Endodermal cell (in vitro differentiated cells): ENCODE measurements around the gene DENND6B. TPM values are rescaled to one million over a fixed set of nuclear protein-coding genes. Genes with fewer than 3 reads are reported as not detected.

ENCODE experiments used
- DNase-seq: peaks from one replicate; pipeline ENCODE4 v3.0.0-alpha.2; 2017
- H3K27ac ChIP-seq: 2 replicates; pipeline ENCODE4 v1.5.1; 2013; ENCODE audit warnings: mild to moderate bottlenecking, low read depth, low read length, moderate library complexity
- H3K27me3 ChIP-seq: 2 replicates; pipeline ENCODE4 v1.6.1; 2013; ENCODE audit warnings: mild to moderate bottlenecking, low read length, moderate library complexity; ENCODE audit not compliant: insufficient read depth, control insufficient read depth, poor library complexity, severe bottlenecking
- H3K36me3 ChIP-seq: 2 replicates; pipeline ENCODE4 v1.7.0; 2013; ENCODE audit warnings: mild to moderate bottlenecking, low read length, moderate library complexity; ENCODE audit not compliant: control insufficient read depth, insufficient read depth
- H3K4me1 ChIP-seq: one replicate; pipeline ENCODE4 v1.7.0; 2013; ENCODE audit warnings: low read length; ENCODE audit not compliant: control insufficient read depth, insufficient read depth
- H3K4me3 ChIP-seq: 2 replicates; pipeline ENCODE4 v1.5.1; 2013; ENCODE audit warnings: mild to moderate bottlenecking, low read length, moderate library complexity
- H3K9ac ChIP-seq: 2 replicates; pipeline ENCODE4 v1.6.1; 2013; ENCODE audit warnings: mild to moderate bottlenecking, low read length, moderate library complexity; ENCODE audit not compliant: poor library complexity, severe bottlenecking; ENCODE audit errors: extremely low read depth
- H3K9me3 ChIP-seq: 2 replicates; pipeline ENCODE4 v1.6.1; 2013; ENCODE audit warnings: mild to moderate bottlenecking, low read length, moderate library complexity; ENCODE audit not compliant: control insufficient read depth
- H3K27ac Mint-ChIP-seq: 2 replicates; pipeline ENCODE4 v1.8.0; 2020; ENCODE audit warnings: mixed read lengths
- H3K27me3 Mint-ChIP-seq: 2 replicates; pipeline ENCODE4 v1.8.0; 2021; ENCODE audit warnings: mild to moderate bottlenecking, mixed read lengths; ENCODE audit not compliant: insufficient read depth
- H3K36me3 Mint-ChIP-seq: 2 replicates; pipeline ENCODE4 v1.8.0; 2020; ENCODE audit warnings: low read depth, mixed read lengths
- H3K4me1 Mint-ChIP-seq: 2 replicates; pipeline ENCODE4 v1.8.0; 2020; ENCODE audit warnings: mixed read lengths
- H3K4me3 Mint-ChIP-seq: 2 replicates; pipeline ENCODE4 v1.8.0; 2020; ENCODE audit warnings: mild to moderate bottlenecking, moderate library complexity, mixed read lengths
- H3K9me3 Mint-ChIP-seq: 2 replicates; pipeline ENCODE4 v1.8.0; 2020; ENCODE audit warnings: mild to moderate bottlenecking, mixed read lengths
- WGBS, 2 experiments: methylation state at CpG; one replicate each; pipeline versions ENCODE4 v1.1.5 to v1.1.7; 2013; ENCODE audit warnings: missing lambda C conversion rate in 2 of 2, mixed read lengths in 1 of 2; ENCODE audit not compliant: insufficient coverage in 1 of 2, insufficient read length in 1 of 2; 5-methylcytosine and 5-hydroxymethylcytosine counted together
- total RNA-seq, 2 donors: library from RNA; stranded (reverse); fragmentation: NEBNext Ultra II Directional in 1 of 2; extraction: Animal tissue kit (Norgen Biotek cat#: 25700) in 1 of 2; gene quantifications; 2 replicates in 1 of 2; 3 replicates in 1 of 2; pipeline ENCODE4 v1.2.1, GENCODE V29; 2021
- TF ChIP-seq, protein P1 (sequence below): fragments of 200-600 bp; sonication (generic); conservative IDR thresholded peaks from 2 replicates; pipeline ENCODE4 v1.5.0; 2021; ENCODE audit warnings: antibody characterized with exemption, mild to moderate bottlenecking

The DENND6B gene
- total RNA-seq, 2 donors from 2014 or later, result 8.3 to 14.2 TPM

DNA sequence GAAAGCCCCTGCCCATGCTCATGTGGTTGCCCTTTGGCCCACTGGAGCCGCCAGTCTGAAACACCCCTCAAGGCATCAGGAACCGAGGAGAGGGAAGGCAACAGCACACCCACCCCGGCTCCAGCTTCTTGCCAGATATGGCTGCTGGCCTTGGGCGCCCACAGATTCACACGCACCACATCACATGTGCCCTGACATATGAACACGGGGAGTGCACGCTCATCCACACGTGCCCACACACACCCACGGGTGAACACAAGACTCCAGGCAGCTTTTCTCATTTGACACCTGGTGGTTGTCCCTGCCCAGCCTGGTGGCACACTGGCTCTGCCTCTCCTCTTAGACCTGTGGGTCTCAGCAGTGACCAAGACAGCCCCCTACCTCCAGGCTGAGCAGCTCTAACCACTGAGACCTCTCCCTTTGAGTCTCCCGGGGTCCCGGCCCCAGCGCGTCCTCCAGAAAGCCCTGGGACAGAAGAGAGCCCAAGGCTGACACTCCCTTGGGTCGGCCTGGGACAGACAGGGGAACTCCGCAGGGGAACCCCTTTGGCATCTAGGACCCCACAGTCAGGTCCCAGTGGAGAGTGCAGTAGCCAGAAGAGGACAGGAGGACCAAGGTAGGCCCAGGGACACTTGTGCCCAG, 62.6 kb downstream of the DENND6B start:
- TF ChIP-seq, protein P1, sequence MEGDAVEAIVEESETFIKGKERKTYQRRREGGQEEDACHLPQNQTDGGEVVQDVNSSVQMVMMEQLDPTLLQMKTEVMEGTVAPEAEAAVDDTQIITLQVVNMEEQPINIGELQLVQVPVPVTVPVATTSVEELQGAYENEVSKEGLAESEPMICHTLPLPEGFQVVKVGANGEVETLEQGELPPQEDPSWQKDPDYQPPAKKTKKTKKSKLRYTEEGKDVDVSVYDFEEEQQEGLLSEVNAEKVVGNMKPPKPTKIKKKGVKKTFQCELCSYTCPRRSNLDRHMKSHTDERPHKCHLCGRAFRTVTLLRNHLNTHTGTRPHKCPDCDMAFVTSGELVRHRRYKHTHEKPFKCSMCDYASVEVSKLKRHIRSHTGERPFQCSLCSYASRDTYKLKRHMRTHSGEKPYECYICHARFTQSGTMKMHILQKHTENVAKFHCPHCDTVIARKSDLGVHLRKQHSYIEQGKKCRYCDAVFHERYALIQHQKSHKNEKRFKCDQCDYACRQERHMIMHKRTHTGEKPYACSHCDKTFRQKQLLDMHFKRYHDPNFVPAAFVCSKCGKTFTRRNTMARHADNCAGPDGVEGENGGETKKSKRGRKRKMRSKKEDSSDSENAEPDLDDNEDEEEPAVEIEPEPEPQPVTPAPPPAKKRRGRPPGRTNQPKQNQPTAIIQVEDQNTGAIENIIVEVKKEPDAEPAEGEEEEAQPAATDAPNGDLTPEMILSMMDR, result no peak
- H3K4me1 ChIP-seq, result no peaks in the 10 kb centered on the region
- H3K9ac ChIP-seq, result no peak overlapping the region
- H3K4me3 Mint-ChIP-seq, result no peak overlapping the region
- no peaks in the 10 kb centered on the region for H3K9me3 ChIP-seq
- H3K9me3 Mint-ChIP-seq, result no peaks in the 10 kb centered on the region
- 92 to 95% methylated on average over 11 to 15 of the region's 15 CpGs for WGBS, 2 experiments
- DNase-seq, result no peak
- H3K36me3 ChIP-seq, result no peaks in the 10 kb centered on the region
- peaks cover 56% of the 10 kb centered on the region for H3K27me3 Mint-ChIP-seq
- H3K4me3 ChIP-seq, result no peak overlapping the region
- H3K4me1 Mint-ChIP-seq, result peaks cover 5% of the 10 kb centered on the region
- no peaks in the 10 kb centered on the region for H3K36me3 Mint-ChIP-seq
- no peak overlapping the region for H3K27ac Mint-ChIP-seq
- H3K27ac ChIP-seq, result no peak overlapping the region
- peaks cover 23% of the 10 kb centered on the region for H3K27me3 ChIP-seq

DNA sequence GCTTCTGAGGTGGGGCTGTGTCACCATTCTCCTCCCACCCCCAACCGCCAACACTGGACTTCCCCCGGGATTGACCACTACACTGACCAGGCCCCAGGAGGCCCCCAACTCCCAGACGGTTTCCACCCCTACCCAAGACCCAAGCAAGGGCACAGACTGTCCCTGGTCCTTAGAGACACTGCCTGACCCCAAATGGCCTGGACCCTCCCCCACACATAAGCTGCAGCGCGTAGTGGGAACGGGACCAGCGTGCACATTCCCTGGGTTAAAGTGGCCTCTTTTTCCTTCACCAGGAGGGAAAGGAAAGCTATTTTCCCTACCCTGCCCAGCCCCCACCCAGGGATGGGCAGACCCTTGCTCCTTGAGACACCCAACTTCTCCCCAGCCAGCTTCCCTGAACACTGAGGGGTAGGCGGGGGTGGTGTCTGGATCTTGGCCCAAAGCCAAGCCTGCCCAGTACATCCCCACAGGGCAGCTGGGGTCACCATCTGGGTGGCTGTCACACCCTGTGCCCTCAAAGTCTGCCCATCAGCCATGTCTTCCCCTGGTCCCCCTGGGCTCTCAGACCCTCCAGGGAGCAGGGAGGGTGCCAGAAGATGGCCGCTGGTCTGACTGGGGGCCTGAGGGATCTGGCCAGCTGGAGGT, 63.7 kb downstream of the DENND6B start:
- TF ChIP-seq, protein P1, result no peak
- 87 to 100% methylated on average over 1 to 9 of the region's 9 CpGs for WGBS, 2 experiments
- Histone ChIP-seq H3K36me3 (peaks cover 5% of the 10 kb centered on the region), H3K9me3 (no peaks in the 10 kb centered on the region), H3K27me3 (peaks cover 11% of the 10 kb centered on the region), H3K27ac (no peak overlapping the region), H3K4me3 (no peak overlapping the region), H3K4me1 (no peaks in the 10 kb centered on the region), H3K9ac (no peak overlapping the region)
- H3K4me1 Mint-ChIP-seq, result peaks cover 5% of the 10 kb centered on the region
- H3K27ac Mint-ChIP-seq, result no peak overlapping the region
- peaks cover 44% of the 10 kb centered on the region for H3K27me3 Mint-ChIP-seq
- no peaks in the 10 kb centered on the region for H3K9me3 Mint-ChIP-seq
- no peak for DNase-seq
- peak overlapping the region; percentile 59 for H3K4me3 Mint-ChIP-seq
- peaks cover 3% of the 10 kb centered on the region for H3K36me3 Mint-ChIP-seq

DNA sequence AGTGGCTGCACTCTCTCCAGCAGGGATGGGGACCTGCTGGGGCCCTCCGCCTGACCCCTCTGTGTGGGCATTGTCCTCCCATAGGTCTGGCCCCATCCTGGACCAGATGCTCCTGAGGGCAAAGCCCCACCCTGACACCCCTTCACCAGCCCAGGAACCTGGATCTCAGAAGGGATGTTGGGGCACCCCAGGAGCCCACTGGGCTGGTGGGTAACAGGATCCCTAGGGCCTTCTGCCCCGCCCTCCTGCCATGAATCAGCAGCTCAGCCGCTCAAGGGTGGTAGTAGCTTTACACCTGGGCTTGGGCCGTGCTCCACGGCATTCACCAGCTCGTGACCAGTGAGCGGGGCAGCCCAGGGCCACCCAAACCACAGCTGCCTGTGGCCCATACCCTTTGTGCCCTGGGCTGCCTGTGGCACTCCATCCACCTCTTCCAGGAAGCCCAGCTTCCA, 64.3 kb downstream of the DENND6B start:
- Mint-ChIP-seq H3K4me3 (peak overlapping the region; percentile 59), H3K27me3 (peaks cover 41% of the 10 kb centered on the region), H3K36me3 (peaks cover 3% of the 10 kb centered on the region), H3K27ac (no peak overlapping the region), H3K9me3 (no peaks in the 10 kb centered on the region), H3K4me1 (peaks cover 5% of the 10 kb centered on the region)
- peaks cover 8% of the 10 kb centered on the region for H3K27me3 ChIP-seq
- no peaks in the 10 kb centered on the region for H3K4me1 ChIP-seq
- no peak overlapping the region for H3K4me3 ChIP-seq
- 78 to 81% methylated on average over 4 to 7 of the region's 7 CpGs for WGBS, 2 experiments
- TF ChIP-seq, protein P1, result no peak
- H3K27ac ChIP-seq, result no peak overlapping the region
- no peak overlapping the region for H3K9ac ChIP-seq
- DNase-seq, result no peak
- no peaks in the 10 kb centered on the region for H3K9me3 ChIP-seq
- H3K36me3 ChIP-seq, result peaks cover 8% of the 10 kb centered on the region
